HG02798 (cell line): ENCODE measurements around the gene AKR1C2.
"Not testable (repeated sequence)": the region's sequence is repeated elsewhere in the genome, so short reads cannot be mapped to it uniquely, and the experiment has no call there.

Experiments
- ATAC-seq: cut with Tn5 transposase; IDR thresholded peaks from one replicate; pipeline ENCODE4 v1.9.1; 2021; ENCODE audit warnings: mild to moderate bottlenecking; ENCODE audit not compliant: unreplicated experiment, poor library complexity

Gene AKR1C2

GRCh38 chr10:5030989-5031388 lies 27.3 kb upstream of the AKR1C2 start:
- ATAC-seq = no peak

DNA sequence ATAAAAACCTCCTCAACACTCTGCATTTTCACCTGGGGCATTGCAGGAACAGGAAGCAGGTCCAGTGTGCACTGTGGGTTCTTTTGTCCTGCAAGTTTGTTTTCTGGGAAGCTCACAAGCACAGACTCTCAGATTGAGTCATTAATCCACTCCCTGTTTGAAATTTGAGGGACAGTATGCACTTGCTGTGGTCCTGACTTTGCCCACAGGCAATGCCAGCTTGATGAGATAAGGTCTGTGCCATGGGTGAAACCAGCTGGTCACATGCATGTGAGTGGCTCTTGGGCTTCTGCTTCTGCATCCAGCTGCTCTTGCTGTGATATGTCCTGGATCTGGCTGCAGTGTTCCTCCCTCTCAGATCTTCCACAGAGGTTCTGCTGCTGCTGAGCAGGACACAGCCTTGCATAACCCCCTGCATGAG lies 21.8 kb upstream of the AKR1C2 start:
- not testable (repeated sequence) for ATAC-seq

DNA sequence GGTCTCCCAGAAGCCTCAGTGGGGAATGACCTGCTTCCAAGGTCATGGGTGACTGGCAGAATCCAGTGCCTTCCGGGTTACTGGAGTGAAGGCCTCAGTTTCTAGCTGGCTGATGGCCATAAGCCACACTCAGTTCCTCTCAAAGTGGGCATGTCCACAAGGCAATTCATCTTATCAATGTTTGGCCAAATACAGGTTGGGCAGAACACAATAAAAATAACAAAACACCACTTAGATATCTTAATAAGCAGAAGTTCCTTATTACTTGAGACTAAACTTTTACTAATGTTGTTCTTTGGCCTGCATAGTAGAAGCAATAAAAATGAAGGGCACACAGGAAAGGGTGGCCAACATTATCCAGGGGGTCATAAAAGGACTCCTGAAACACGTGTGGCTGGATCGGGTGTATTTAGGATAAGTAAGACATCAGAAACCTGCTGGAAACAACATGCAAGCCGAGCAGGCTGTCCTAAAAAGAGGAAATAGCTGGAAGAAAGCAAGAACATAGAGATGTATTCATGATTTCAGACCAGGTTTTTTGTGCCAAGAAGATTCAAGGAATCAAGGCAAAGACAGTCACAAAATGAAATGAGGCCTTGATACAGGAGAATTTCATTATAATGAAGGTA lies 19.6 kb upstream of the AKR1C2 start:
- no peak for ATAC-seq

DNA sequence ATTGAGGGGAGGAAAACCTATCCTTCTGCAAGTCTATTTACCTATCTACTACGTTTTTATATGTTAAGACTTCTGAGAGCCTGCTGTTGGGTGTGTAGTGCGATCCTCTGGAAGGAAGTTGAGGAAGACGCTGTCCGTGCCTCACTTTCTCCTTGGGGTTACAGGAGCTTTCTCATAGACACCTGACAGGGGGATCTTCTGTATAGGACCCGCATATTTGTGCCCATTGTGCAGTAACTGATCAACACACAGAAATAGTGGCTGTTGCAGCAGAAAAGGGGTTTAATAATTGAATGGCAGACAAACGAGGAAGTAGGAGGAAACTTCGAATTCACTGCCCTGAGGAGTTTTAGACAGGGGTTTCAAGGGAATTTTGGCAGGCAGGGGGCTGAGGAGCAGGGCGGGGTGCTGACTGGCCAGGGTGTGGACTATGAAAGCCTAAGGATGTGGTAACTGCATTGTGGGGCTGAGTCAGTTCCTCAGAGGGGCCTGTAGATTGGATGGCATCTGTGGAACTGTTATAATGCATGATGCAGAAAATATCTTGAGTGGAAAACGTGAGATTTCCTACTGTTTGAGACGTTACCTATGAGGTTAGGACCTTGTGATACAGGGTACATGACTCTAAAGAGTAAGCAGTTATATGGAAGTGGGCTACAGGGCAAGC lies 18.1 kb upstream of the AKR1C2 start:
- not testable (repeated sequence) for ATAC-seq

GRCh38 chr10:5019770-5020612 lies 16.3 kb upstream of the AKR1C2 start:
- ATAC-seq = not testable (repeated sequence)

DNA sequence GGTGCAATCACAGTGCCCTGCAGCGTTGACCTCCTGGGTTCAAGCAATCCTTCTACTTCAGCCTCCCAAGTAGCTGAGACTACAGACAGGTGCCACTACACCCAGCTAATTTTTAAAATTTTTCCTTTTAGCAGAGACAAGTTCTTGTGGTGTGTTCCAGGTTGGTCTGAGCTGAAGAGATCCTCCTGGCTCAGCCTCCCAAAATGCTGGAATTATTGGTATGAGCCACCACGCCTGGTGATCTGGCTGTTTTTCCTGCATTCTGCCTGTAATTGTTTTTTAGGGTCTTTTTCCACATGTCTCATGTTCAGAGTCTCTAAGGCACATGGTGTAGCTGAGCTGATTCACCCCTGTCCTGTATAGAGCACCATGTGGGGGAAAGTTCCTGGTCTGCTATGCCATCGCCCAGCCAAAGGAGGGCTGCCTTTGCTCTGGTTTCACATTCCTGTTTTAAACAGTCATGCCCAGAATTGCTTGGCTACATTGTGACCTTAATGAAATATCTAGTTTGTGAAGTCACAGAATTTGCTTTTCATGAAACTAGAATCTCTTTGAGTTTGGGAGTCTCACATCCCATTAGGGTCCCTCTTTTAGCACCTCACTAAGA lies 15.1 kb upstream of the AKR1C2 start:
- ATAC-seq = not testable (repeated sequence)

DNA sequence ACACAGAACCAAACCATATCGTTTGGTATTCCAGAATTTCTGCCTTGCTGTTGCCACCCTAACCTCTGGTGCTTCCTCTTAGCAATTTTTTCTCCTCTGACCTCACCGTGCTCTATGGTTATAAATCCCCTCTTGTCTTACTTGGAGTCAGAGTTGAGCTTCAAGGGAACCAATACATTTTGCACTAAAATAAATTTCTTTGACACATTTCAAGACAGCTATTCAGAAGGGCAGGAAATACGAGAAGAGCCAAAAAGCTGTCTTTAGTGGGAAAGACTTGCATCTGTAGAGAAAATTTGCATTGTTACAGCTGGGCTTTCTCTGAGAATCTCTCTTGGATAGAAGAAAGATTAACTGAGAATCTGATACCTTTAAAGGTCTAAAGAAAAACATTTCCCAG lies 14.5 kb upstream of the AKR1C2 start:
- ATAC-seq = no peak

GRCh38 chr10:5014936-5015335 lies 11.3 kb upstream of the AKR1C2 start:
- no peak for ATAC-seq

- ATAC-seq = not testable (repeated sequence)
Observed at GRCh38 chr10:5014200-5014910, 10.7 kb upstream of the AKR1C2 start.

DNA sequence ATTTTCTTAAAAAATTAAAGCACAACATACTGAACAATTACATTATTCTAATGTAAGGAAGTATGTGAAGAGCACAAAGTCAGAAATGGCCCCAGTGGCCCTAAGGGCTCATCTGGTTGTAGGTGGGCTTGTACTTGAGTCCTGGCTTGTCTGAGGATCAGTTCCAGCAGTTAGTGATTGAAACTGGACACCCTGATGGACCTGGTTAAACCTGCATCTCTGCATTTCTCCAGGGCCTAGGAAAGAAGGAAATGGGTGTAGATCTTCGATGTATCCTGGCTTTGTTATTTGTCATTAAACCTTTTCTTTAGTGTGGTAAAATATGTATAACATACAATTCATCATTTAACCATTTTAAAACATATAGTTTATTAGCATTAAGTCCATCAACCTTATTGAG lies 9.7 kb upstream of the AKR1C2 start:
- no peak for ATAC-seq

DNA sequence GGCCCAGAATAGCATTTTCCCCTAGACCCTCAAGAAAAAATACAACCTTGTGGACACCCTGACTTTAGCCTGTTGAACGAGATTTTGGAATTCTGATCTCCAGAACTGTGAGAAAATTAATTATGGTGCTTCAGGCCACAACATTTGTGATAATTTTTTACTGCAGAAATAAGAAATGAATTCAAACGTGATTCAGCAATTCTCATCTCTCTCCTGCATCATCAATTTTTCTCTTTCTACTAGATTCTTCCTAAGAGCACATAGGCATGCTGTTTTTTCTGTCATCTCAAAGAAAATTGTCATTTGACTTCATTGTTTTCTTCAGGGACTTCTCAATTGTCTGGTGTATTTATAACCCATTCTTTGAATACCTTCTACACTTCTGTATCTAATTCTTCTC lies 8.9 kb upstream of the AKR1C2 start:
- ATAC-seq = no peak

DNA sequence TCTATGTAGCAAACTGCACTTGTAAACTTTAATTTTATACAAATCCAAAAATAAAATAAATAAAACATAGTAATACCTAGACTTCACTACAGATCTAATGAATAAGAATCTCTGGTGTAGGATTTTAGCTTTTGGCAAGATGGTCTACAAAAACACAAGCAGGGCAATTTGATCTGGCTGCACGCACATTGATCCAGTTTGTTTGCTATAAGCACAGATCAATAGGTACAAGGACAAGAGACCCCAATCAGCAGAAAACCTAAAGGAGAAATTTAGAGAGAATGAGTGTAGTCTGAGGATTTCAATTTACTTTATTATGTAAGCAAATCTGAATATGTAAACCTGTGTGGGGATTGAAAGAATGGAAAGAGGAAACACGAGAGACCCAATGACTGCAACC lies 7.7 kb upstream of the AKR1C2 start:
- not testable (repeated sequence) for ATAC-seq

GRCh38 chr10:5010043-5010442 lies 6.4 kb upstream of the AKR1C2 start:
- ATAC-seq = not testable (repeated sequence)

DNA sequence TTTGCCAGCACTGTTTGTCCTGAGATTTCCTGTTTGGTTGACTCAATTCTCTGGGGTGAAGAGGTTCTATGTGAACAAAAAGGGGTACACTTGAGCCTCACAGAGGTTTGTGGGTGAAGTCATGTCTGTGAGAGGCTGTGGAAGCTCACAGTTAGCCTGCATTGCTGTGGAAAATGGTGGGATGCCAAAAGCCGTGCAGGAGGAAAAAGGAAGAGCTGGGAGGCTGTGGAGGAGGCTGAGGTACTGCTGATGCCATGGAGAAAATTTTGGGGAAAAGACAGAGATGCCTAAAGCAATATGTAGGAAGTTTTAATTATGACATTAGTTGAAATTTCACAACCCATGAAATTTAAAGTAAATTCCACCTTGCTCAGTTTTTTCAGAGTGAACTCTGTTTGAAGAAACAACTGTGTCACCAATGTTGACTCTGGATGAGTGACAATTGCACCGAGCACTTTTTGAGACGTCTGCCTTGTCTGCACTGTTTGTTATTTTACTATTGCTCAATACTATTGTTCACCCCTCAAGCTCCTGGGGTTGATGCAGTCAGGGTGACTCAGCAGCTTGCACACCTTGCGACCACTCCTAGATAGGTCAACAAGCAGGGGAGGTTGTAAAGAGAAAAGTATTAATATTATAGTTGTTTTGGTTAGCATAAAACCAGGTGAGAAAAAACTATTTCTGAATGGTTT lies 5.3 kb upstream of the AKR1C2 start:
- ATAC-seq = not testable (repeated sequence)

GRCh38 chr10:5004501-5004900 lies 844 bp upstream of the AKR1C2 start:
- not testable (repeated sequence) for ATAC-seq

DNA sequence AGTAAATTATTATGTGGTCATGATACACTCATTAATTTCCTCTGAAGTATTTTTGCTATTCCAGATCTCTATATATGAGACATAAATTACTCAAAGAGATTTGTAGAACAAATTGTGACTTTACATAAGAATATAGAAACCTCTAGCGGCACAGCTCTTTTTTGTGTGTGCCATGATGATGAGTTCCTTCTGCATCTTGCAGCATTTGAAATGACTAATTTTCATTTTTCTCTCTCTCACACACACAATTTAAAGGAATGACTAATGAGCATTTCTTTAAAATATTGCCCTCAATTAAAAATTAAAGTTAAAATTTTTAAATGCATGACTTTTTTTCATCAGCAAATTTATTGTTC lies 351 bp upstream of the AKR1C2 start:
- not testable (repeated sequence) for ATAC-seq

- ATAC-seq = no peak
Observed at GRCh38 chr10:5002013-5002727, 1.5 kb downstream of the AKR1C2 start.

DNA sequence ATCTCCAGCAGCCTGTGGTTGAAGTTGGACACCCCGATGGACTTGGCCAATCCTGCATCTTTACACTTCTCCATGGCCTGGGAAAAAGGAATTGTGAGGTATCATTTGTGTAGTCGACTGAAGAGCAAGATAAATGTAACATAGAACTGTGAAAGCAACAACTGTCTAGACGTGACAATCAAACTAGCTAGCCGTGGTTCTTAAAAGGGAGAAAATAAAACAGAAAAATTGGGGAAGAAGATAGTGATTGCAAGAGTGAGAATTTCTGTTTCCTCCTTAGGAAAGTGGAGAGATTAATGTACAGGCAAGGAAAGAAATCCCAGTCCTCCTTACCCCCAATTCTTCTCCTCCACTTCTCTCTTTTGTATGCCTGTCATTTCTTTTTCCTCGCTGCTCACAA lies 5.0 kb downstream of the AKR1C2 start:
- no peak for ATAC-seq

DNA sequence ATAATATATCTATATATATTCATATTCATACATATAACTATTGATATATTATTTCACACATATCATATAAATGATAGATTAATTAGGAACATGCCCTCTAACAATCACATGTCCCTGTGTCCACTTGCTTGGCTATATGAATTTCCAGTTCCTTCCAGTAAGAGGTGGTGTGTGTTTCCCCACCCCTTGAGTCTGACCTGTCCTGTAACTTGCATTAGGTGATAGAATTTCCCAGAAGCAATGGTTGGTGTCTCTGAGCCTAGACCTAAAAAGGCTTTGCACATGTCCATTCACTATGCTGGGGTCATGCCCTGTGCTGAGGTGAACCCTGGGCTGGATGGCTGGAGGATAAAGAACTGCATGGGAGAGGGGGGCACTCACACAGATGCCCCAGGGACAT lies 9.4 kb downstream of the AKR1C2 start:
- ATAC-seq = not testable (repeated sequence)
